Activated naive CD4-positive, alpha-beta T cell (primary cell): ENCODE results near the gene SPATS1.

Experiments used
- DNase-seq, 4 experiments: peaks; one replicate each; lab custom pipeline; 2025; lab: John Stamatoyannopoulos, UW

Gene SPATS1

GRCh38 chr6:44387346-44388134 lies 45.1 kb downstream of the SPATS1 start, which contains the start of gene CDC5L:
Gene CDC5L, plus strand, starts transcription at chr6:44387706. Its CDS starts 118 bp downstream, at chr6:44387824.
- DNase-seq = peak; percentile 75 to 81 (median 78)

GRCh38 chr6:44388135-44388487 lies 45.7 kb downstream of the SPATS1 start:
- DNase-seq = no peak

GRCh38 chr6:44388887-44389286 lies 46.4 kb downstream of the SPATS1 start:
- no peak for DNase-seq

- no peak for DNase-seq
Observed at GRCh38 chr6:44390158-44390683, 47.8 kb downstream of the SPATS1 start.
